GM19099 (cell line): ENCODE results near the gene CSGALNACT2.

ENCODE experiments used
- POLR2A ChIP-seq: IDR thresholded peaks from 3 replicates; pipeline ENCODE4 v1.6.1; 2011; ENCODE audit warnings: low read depth; ENCODE audit not compliant: insufficient read length; ENCODE audit errors: extremely low read depth

Gene CSGALNACT2

GRCh38 chr10:43117777-43118583 is 20.3 kb upstream of the CSGALNACT2 start:
- no peak for TF ChIP-seq POLR2A

DNA sequence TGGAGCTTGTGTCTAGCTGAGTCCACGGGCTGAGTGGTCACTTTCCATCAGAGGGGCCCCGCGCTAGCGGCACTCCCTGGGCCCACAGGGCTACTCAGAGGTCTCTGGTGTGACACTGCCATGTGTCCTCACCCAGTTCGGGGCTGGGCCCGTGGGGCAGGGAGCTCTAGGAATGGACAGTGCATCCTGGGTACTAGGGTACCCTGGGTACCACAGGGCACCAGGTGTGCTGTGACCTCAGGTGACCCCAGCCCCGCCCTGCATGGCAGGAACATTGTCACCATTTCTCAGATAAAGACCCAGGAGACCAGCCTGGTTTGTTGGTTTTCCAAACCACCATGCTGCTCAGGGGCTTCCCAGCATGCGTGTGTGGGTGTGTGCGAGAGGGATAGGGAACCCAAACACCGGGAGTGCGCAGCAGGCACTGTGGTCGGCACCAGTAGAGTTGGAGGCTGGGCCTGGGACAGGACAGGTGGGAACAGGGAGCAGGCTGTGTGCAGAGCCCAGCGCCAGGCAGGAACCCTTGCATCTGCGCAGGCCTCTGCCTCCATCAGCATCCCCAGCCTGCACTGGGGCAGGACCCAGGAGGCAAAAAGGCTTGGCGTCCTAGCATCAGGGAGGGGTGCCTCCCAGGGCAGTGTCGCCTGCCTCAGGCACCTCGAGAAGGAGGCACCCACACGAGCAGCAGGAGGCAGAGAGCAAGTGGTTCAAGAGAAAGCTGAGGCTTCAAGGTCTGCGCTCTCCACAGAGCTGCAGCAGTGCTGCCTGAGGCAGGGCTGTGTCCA is 19.4 kb upstream of the CSGALNACT2 start:
- TF ChIP-seq POLR2A, result no peak

DNA sequence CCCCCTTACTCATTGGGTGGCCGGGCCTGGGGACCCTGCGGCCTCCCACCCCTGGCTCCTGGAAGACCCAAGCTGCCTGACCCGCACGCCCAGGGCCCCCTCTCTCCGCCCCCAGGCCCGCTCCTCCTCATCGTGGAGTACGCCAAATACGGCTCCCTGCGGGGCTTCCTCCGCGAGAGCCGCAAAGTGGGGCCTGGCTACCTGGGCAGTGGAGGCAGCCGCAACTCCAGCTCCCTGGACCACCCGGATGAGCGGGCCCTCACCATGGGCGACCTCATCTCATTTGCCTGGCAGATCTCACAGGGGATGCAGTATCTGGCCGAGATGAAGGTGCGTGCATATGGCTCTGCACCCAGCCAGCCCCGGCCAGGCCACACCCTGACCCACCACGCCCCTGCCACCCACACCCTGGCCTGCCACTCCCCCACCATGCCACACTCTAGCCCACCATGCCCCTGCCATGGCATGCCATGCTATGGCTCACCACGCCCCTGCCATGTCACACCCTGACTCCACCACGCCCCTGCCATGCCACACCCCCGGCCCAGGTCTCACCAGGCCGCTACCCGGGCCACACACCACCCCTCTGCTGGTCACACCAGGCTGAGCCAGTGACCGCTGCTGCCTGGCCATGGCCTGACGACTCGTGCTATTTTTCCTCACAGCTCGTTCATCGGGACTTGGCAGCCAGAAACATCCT is 18.7 kb upstream of the CSGALNACT2 start:
- no peak for TF ChIP-seq POLR2A

- TF ChIP-seq POLR2A, result no peak
These were observed 17.9 kb upstream of the CSGALNACT2 start for GRCh38 chr10:43120116-43120928.

- no peak for TF ChIP-seq POLR2A
These were observed 17.3 kb upstream of the CSGALNACT2 start for GRCh38 chr10:43120929-43121314.

GRCh38 chr10:43121444-43121843 is 16.8 kb upstream of the CSGALNACT2 start:
- no peak for TF ChIP-seq POLR2A

- no peak for TF ChIP-seq POLR2A
These were observed 16.1 kb upstream of the CSGALNACT2 start for GRCh38 chr10:43122096-43122495.

GRCh38 chr10:43122826-43123225 is 15.4 kb upstream of the CSGALNACT2 start:
- no peak for TF ChIP-seq POLR2A

- no peak for TF ChIP-seq POLR2A
These were observed 14.7 kb upstream of the CSGALNACT2 start for GRCh38 chr10:43123361-43124093.

DNA sequence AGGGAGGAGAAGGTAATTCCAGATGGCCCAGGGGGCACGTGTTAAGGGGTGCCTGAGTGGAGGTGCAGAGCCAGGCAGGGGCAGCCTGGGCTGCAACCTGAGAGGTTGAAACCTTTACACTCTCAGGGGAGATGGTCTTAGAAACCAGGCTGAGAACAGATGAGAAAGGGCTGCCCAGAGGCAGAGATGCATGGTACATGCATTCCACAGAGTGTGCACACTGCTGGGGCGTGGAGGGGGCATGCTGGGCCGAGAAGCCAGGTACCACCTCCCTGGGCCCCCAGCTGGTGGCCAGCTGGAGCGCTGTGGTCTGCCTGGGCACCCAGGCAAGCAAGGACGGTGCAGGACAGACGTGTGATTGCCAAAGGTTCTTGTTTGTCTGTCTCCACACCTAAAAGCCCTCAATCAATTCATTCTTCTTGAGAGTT is 14.1 kb upstream of the CSGALNACT2 start:
- TF ChIP-seq POLR2A, result no peak

DNA sequence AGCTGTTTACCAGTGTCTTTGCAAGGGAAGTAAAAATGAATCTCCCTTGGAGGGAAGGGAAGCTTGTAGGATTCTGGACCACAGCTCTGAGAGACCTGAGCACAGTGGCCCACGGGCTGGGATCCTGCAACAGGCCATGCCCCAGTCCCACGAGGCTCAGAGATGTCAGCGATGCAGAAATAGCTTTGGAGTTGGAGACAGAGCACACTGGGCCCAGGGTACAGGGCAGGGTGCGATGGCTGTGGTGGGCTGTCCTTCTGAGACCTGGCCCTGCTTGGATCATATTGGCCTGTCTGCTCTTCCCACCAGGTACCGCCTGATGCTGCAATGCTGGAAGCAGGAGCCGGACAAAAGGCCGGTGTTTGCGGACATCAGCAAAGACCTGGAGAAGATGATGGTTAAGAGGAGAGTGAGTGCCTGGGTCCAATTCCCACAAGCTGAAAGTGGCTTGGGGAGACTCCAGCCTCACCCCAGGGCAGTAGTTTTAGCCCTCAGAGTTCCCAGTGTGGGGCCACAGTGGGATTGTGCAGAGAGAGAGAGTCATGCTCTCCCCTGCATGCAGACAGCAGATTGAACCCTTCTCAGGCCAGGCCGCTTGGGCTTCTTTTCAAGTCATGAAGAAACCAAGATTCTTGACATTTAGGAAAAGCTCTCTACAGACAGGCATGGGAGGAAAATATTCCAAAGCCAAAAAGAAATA is 13.5 kb upstream of the CSGALNACT2 start:
- TF ChIP-seq POLR2A, result no peak

DNA sequence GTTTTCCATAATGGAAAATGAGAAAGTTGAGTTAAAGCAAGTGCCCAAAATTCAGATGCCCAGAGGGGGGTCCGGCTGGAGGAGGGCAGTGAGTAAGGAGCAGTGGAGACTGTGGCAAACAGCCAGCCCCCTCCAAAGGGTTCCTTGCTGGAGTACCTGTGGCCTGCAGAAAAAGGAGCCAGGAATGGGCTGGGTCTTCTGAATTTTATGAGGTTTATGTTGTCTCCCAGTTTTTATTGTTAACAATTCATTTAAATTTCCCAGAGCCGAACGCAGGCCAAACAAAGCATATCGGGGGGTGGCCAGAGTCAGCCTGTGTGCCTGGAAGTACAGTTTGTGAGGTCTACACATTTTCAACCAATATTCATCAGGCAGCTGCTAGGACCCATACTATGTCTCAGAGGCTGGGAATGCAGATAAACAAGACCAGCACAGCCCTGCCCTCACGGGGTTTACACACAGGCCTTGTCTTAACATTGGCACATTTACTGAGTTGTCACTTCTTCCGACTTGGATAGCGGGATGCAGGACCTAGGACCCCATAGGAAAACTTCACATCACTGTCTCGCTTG is 12.9 kb upstream of the CSGALNACT2 start:
- no peak for TF ChIP-seq POLR2A
